ENCODE measurements around the gene CEP170B. TPM values are rescaled to one million over a fixed set of nuclear protein-coding genes. Genes with fewer than 3 reads are reported as not detected.
"Not testable (repeated sequence)": the region's sequence is repeated elsewhere in the genome, so short reads cannot be mapped to it uniquely, and the experiment has no call there.

The CEP170B gene
- total RNA-seq, 1 experiment from 2014 or later = 0.12 TPM

- Histone ChIP-seq H3K4me3 (no peak overlapping the region), H3K27me3 (peaks cover 4% of the 10 kb centered on the region), H3K36me3 (no peaks in the 10 kb centered on the region), H3K9me3 (replicated peaks) (no peaks in the 10 kb centered on the region), H3K27ac (no peak overlapping the region), H3K4me1 (peaks cover 35% of the 10 kb centered on the region)
- DNase-seq = no peak
Measured at GRCh38 chr14:104877806-104878550, 12.9 kb downstream of the CEP170B start.

DNA sequence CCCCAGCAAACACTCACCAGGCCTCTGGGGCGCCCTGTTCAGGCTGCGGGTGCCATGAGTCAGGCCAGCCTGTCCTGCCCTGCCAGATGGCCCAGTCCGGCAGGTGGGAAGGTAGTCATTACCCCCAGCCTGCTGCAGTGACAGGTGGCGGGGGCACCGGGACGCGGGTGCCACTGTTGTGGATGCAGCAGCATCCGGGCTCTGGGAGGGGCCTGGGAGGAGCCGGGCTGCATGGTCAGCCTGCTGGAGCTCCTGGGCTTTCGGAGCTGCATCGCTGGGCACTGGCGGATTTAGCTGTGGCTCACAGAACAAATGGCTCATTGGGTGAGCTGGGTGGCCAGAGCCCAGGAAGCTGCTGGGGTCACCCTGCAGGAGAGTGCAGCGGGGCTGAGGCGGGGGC lies 13.5 kb downstream of the CEP170B start:
- Histone ChIP-seq H3K27ac (no peak overlapping the region), H3K4me1 (peaks cover 35% of the 10 kb centered on the region), H3K27me3 (peaks cover 4% of the 10 kb centered on the region), H3K4me3 (no peak overlapping the region), H3K9me3 (replicated peaks) (no peaks in the 10 kb centered on the region), H3K36me3 (no peaks in the 10 kb centered on the region)
- peak; percentile 31 to 52 for DNase-seq

- Histone ChIP-seq H3K9me3 (replicated peaks) (no peaks in the 10 kb centered on the region), H3K27ac (no peak overlapping the region), H3K4me3 (no peak overlapping the region), H3K4me1 (peaks cover 35% of the 10 kb centered on the region), H3K27me3 (peaks cover 4% of the 10 kb centered on the region), H3K36me3 (no peaks in the 10 kb centered on the region)
- DNase-seq = peak in 1 of 2 experiments; percentile 39
Measured at GRCh38 chr14:104879201-104879982, 14.3 kb downstream of the CEP170B start.

GRCh38 chr14:104879983-104880565 lies 15.0 kb downstream of the CEP170B start:
- Histone ChIP-seq H3K4me1 (peaks cover 35% of the 10 kb centered on the region), H3K36me3 (no peaks in the 10 kb centered on the region), H3K9me3 (replicated peaks) (no peaks in the 10 kb centered on the region), H3K4me3 (no peak overlapping the region), H3K27me3 (peaks cover 4% of the 10 kb centered on the region), H3K27ac (no peak overlapping the region)
- DNase-seq = no peak

- DNase-seq = no peak
- no peak overlapping the region for H3K4me3 ChIP-seq
- H3K27me3 ChIP-seq = peaks cover 4% of the 10 kb centered on the region
- H3K9me3 ChIP-seq (replicated peaks) = no peaks in the 10 kb centered on the region
- H3K36me3 ChIP-seq = no peaks in the 10 kb centered on the region
- peaks cover 35% of the 10 kb centered on the region for H3K4me1 ChIP-seq
- peak overlapping the region; percentile 53 for H3K27ac ChIP-seq
Measured at GRCh38 chr14:104880584-104881210, 15.6 kb downstream of the CEP170B start.

- H3K4me1 ChIP-seq = peaks cover 35% of the 10 kb centered on the region
- no peak overlapping the region for H3K4me3 ChIP-seq
- peak overlapping the region; percentile 53 for H3K27ac ChIP-seq
- peak; percentile 98 to 99 for DNase-seq
- no peaks in the 10 kb centered on the region for H3K36me3 ChIP-seq
- peaks cover 4% of the 10 kb centered on the region for H3K27me3 ChIP-seq
- no peaks in the 10 kb centered on the region for H3K9me3 ChIP-seq (replicated peaks)
Measured at GRCh38 chr14:104881369-104881979, 16.4 kb downstream of the CEP170B start.

DNA sequence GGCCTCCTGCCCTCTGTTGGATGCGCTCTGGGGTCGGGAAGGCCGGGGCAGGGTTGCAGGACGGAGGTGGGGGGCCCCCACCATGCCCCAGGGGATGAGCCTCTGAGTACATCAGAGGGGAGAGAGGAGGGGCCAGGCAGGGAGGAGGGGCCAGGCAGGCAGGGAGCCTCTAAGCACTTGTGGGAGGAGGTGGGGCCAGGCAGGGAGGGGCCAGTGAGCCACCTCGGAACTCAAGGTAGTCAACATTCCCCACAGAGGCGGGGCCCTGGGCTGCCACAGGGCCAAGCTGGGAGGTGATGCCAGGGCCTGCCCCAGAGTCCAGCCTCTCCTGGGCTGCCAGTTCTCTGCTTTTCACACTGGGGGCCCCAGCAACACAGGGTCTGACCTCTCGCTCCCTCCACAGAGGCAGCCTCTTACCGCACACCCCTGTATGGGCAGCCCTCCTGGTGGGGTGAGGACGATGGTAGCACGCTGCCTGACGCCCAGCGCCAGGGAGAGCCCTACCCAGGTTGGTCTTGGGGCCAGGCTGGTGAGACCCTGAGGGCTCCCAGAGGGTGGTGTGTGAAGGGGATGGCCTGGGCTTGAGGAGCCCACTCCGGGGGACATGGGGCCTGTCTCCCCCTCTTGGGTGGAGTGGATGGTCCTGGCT lies 17.4 kb downstream of the CEP170B start:
- H3K4me3 ChIP-seq = no peak overlapping the region
- no peaks in the 10 kb centered on the region for H3K36me3 ChIP-seq
- H3K4me1 ChIP-seq = peaks cover 35% of the 10 kb centered on the region
- no peak overlapping the region for H3K27ac ChIP-seq
- no peaks in the 10 kb centered on the region for H3K9me3 ChIP-seq (replicated peaks)
- DNase-seq = peak; percentile 46 to 53
- H3K27me3 ChIP-seq = peaks cover 4% of the 10 kb centered on the region

- H3K4me3 ChIP-seq = no peak overlapping the region
- no peaks in the 10 kb centered on the region for H3K9me3 ChIP-seq (replicated peaks)
- H3K4me1 ChIP-seq = peaks cover 35% of the 10 kb centered on the region
- H3K36me3 ChIP-seq = no peaks in the 10 kb centered on the region
- no peak overlapping the region for H3K27ac ChIP-seq
- H3K27me3 ChIP-seq = peaks cover 4% of the 10 kb centered on the region
- DNase-seq = no peak
Measured at GRCh38 chr14:104882991-104883660, 18.1 kb downstream of the CEP170B start.

GRCh38 chr14:104883681-104884361 lies 18.8 kb downstream of the CEP170B start:
- Histone ChIP-seq H3K9me3 (replicated peaks) (no peaks in the 10 kb centered on the region), H3K27me3 (no peaks in the 10 kb centered on the region; the same call in none of the 2 replicates), H3K4me3 (no peak overlapping the region), H3K36me3 (no peaks in the 10 kb centered on the region), H3K4me1 (peaks cover 29% of the 10 kb centered on the region), H3K27ac (no peak overlapping the region)
- DNase-seq = peak in 1 of 2 experiments; percentile 2

DNA sequence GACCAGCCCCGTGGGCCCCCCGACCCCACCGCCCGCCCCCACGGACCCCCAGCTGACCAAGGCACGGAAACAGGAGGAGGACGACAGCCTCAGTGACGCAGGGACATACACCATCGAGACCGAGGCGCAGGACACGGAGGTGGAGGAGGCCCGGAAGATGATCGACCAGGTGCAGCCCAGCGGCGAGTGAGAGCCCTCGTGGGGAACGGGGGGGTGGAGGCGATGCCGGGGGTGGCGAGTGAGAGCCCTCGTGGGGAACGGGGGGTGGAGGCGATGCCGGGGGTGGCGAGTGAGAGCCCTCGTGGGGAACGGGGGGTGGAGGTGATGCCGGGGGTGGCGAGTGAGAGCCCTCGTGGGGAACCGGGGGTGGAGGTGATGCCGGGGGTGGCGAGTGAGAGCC lies 19.3 kb downstream of the CEP170B start:
- not testable (repeated sequence) for H3K9me3 ChIP-seq (replicated peaks); H3K27ac ChIP-seq; H3K4me3 ChIP-seq; H3K27me3 ChIP-seq; H3K36me3 ChIP-seq
- peak in 1 of 2 experiments; percentile 3 for DNase-seq
- H3K4me1 ChIP-seq = peaks cover 24% of the 10 kb centered on the region

DNA sequence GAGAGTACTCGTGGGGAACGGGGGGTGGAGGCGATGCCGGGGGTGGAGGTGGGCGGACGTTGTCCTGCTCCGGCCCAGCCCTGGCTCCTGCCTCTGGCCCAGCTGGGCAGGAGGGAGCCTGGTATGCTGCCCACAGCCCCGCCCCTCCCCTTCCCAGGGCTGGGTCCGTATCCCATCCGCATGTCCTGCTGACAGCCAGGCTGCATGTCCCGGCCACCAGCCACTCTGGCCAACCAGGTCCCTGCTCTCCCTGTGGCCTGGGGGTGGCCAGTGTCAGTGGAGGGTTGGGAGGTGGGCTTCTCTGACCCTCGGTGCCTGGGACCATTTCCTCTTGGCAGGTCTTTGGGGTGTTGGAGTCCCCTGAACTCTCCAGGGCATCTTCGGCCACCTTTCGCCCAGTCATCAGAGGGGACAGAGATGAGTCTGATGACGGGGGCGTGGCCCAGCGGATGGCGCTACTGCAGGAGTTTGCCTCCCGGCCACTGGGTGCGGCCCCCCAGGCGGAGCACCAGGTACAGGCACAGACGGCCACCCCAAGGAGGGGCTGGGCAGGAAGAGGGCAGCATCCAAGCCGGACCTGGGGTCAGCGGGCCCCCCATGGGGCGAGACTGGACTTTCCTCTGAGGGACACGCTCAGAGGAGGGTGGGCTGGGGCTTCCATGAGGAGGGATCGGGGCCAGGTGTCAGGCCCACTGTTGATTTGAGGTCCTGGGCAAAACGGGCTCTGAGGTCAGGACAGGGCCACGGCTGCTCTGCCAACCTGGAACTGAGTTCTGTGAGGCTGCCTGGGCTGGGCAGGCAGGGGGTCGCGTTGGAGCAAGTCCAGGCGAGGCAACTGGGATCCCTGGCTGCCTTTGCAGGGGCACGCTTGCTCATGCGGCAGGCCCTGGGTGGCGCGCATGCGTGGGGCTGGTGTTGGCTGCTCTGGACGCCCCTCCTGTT lies 20.2 kb downstream of the CEP170B start:
- peaks cover 20% of the 10 kb centered on the region for H3K4me1 ChIP-seq
- no peaks in the 10 kb centered on the region for H3K27me3 ChIP-seq
- H3K4me3 ChIP-seq = no peak overlapping the region
- DNase-seq = peak in 1 of 2 experiments; percentile 2
- H3K27ac ChIP-seq = no peak overlapping the region
- no peaks in the 10 kb centered on the region for H3K36me3 ChIP-seq
- no peaks in the 10 kb centered on the region for H3K9me3 ChIP-seq (replicated peaks)

DNA sequence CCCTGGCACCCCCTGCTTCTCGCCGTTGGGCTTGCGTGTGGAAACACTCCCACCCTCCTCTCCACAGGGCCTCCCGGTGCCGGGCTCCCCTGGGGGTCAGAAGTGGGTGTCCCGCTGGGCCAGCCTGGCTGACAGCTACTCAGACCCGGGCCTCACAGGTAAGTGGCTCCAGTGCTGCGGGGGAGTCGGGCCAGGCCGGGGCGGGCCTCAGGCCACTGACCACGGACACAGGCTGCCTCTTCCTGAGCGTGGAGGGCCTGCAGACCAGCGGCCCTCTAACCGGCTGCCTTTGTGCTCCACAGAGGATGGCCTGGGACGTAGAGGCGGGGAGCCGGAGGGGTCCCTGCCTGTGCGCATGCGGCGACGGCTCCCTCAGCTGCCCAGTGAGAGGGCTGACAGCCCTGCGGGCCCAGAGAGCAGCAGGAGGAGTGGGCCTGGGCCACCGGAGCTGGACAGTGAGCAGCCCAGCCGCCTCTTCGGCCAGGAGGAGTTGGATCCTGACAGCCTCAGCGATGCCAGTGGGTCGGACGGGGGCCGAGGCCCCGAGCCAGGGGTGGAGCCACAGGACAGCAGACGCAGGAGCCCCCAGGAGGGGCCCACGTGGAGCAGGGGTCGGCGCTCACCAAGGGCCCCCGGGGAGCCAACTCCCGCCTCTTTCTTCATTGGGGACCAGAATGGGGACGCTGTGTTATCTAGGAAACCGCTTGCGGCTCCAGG lies 21.1 kb downstream of the CEP170B start:
- DNase-seq = no peak
- Histone ChIP-seq H3K27ac (no peak overlapping the region), H3K27me3 (no peaks in the 10 kb centered on the region), H3K4me3 (no peak overlapping the region), H3K9me3 (replicated peaks) (no peaks in the 10 kb centered on the region), H3K4me1 (peaks cover 12% of the 10 kb centered on the region), H3K36me3 (no peaks in the 10 kb centered on the region)

Data from SJCRH30 (cell line).